Type B pancreatic cell (in vitro differentiated cells): ENCODE measurements around the gene TBC1D25. TPM values are rescaled to one million over a fixed set of nuclear protein-coding genes. Genes with fewer than 3 reads are reported as not detected.

ENCODE experiments used
- DNase-seq: peaks from one replicate; pipeline ENCODE4 v3.0.0; 2021; ENCODE audit warnings: mixed read lengths; ENCODE audit not compliant: unreplicated experiment; ENCODE audit errors: extremely low spot score
- H3K27ac Mint-ChIP-seq: 2 replicates; pipeline ENCODE4 v1.8.0; 2021; ENCODE audit warnings: mild to moderate bottlenecking, mixed read lengths
- H3K27me3 Mint-ChIP-seq: 2 replicates; pipeline ENCODE4 v1.8.0; 2021; ENCODE audit warnings: mixed read lengths
- H3K36me3 Mint-ChIP-seq: 2 replicates; pipeline ENCODE4 v1.8.0; 2021; ENCODE audit warnings: mixed read lengths
- H3K4me1 Mint-ChIP-seq: one replicate; pipeline ENCODE4 v1.8.0; 2021; ENCODE audit warnings: mixed read lengths; ENCODE audit not compliant: unreplicated experiment
- H3K4me3 Mint-ChIP-seq: 2 replicates; pipeline ENCODE4 v1.8.0; 2021; ENCODE audit warnings: mild to moderate bottlenecking, mixed read lengths
- H3K9me3 Mint-ChIP-seq: 2 replicates; pipeline ENCODE4 v1.8.0; 2021; ENCODE audit warnings: mixed read lengths
- CTCF ChIP-seq: fragments of 200-600 bp; sonication (generic); conservative IDR thresholded peaks from 2 replicates; pipeline ENCODE4 v1.5.0; 2021; ENCODE audit warnings: antibody characterized with exemption, mild to moderate bottlenecking
- total RNA-seq: library from RNA; stranded (reverse); gene quantifications from 2 replicates; pipeline ENCODE4 v1.2.1, GENCODE V29; 2021; ENCODE audit warnings: low replicate concordance

The TBC1D25 gene
- total RNA-seq, 1 donor from 2014 or later = 10.6 TPM

- Mint-ChIP-seq H3K27me3 (no peaks in the 10 kb centered on the region), H3K4me1 (no peaks in the 10 kb centered on the region), H3K4me3 (peak overlapping the region; percentile 12), H3K27ac (no peak overlapping the region), H3K36me3 (peaks cover 17% of the 10 kb centered on the region), H3K9me3 (no peaks in the 10 kb centered on the region)
- no peak for DNase-seq
- no peak for TF ChIP-seq CTCF
These were observed 39.2 kb downstream of the TBC1D25 start for GRCh38 chrX:48578661-48579128.

GRCh38 chrX:48579259-48579658 is 39.7 kb downstream of the TBC1D25 start:
- H3K27me3 Mint-ChIP-seq = no peaks in the 10 kb centered on the region
- DNase-seq = no peak
- peaks cover 17% of the 10 kb centered on the region for H3K36me3 Mint-ChIP-seq
- H3K4me3 Mint-ChIP-seq = no peak overlapping the region
- H3K9me3 Mint-ChIP-seq = no peaks in the 10 kb centered on the region
- no peak for TF ChIP-seq CTCF
- H3K27ac Mint-ChIP-seq = peak overlapping the region; percentile 78
- no peaks in the 10 kb centered on the region for H3K4me1 Mint-ChIP-seq

GRCh38 chrX:48580662-48581061 is 41.1 kb downstream of the TBC1D25 start:
- H3K4me1 Mint-ChIP-seq = no peaks in the 10 kb centered on the region
- TF ChIP-seq CTCF = no peak
- H3K27ac Mint-ChIP-seq = peak overlapping the region; percentile 78
- no peak overlapping the region for H3K4me3 Mint-ChIP-seq
- H3K36me3 Mint-ChIP-seq = peaks cover 12% of the 10 kb centered on the region
- no peaks in the 10 kb centered on the region for H3K9me3 Mint-ChIP-seq
- no peak for DNase-seq
- H3K27me3 Mint-ChIP-seq = no peaks in the 10 kb centered on the region

- no peaks in the 10 kb centered on the region for H3K9me3 Mint-ChIP-seq
- TF ChIP-seq CTCF = no peak
These were observed 45.2 kb downstream of the TBC1D25 start for GRCh38 chrX:48584698-48585097.

GRCh38 chrX:48589482-48590162 is 50.1 kb downstream of the TBC1D25 start:
- no peaks in the 10 kb centered on the region for H3K4me1 Mint-ChIP-seq
- no peak for TF ChIP-seq CTCF
- no peak overlapping the region for H3K27ac Mint-ChIP-seq
- no peaks in the 10 kb centered on the region for H3K9me3 Mint-ChIP-seq
- no peaks in the 10 kb centered on the region for H3K27me3 Mint-ChIP-seq
- no peak for DNase-seq
- H3K36me3 Mint-ChIP-seq = no peaks in the 10 kb centered on the region
- H3K4me3 Mint-ChIP-seq = no peak overlapping the region

More at GRCh38 chrX:48584698-48585097, 45.2 kb downstream of the TBC1D25 start:
- Mint-ChIP-seq H3K36me3 (no peaks in the 10 kb centered on the region), H3K4me3 (no peak overlapping the region), H3K27ac (no peak overlapping the region), H3K4me1 (no peaks in the 10 kb centered on the region), H3K27me3 (no peaks in the 10 kb centered on the region)
- DNase-seq = no peak
